Left ventricle myocardium superior (tissue), 1 donor: ENCODE results near the gene TP53TG3D. TPM values are rescaled to one million over a fixed set of nuclear protein-coding genes. Genes with fewer than 3 reads are reported as not detected.
A peak's percentile ranks its signal among the peaks of the same experiment; 100 is the strongest.
"Not testable (repeated sequence)": the region's sequence is repeated elsewhere in the genome, so short reads cannot be mapped to it uniquely, and the experiment has no call there.

Source experiments
- ATAC-seq: fragments of 200-7000 bp; cut with Tn5 transposase; one replicate; pipeline ENCODE4 v1.9.1; 2020; ENCODE audit warnings: mild to moderate bottlenecking, moderate library complexity
- DNase-seq: peaks from one replicate; pipeline ENCODE4 v3.0.0-alpha.2; 2020
- intact Hi-C: fragments of 100-400 bp; cut with micrococcal nuclease; formaldehyde crosslinking; loops from one replicate; pipeline ENCODE4 v1.11.0; 2022
- long read RNA-seq: library from polyadenylated mRNA; unstranded; transcript quantifications from one replicate; pipeline ENCODE4 v2.0.0, GENCODE V29; 2021
- total RNA-seq: library from RNA; stranded (reverse); fragmentation: NEBNext Ultra II Directional; extraction: Animal tissue kit (Norgen Biotek cat#: 25700); gene quantifications from one replicate; pipeline ENCODE4 v1.2.1, GENCODE V29; 2021
- donor health status: DM: no; HTN: yes; CAD: no; lungs with severe emphysema.

The TP53TG3D gene
- 0.40 TPM for total RNA-seq
- long read RNA-seq, partial matches to known transcripts = 0 of 1 reads
- long read RNA-seq, other reads (novel, unspliced or antisense) = 1 of 1 reads

GRCh38 chr16:32252986-32253385 is at the start of gene TP53TG3D:
Gene TP53TG3D, plus strand, starts transcription at chr16:32253286. Its CDS starts 68 bp downstream, at chr16:32253354.
- ATAC-seq, intact Hi-C loops, DNase-seq: not testable (repeated sequence)

- peak; percentile 34 for DNase-seq
- ATAC-seq, intact Hi-C loops: not testable (repeated sequence)
These were observed 421 bp downstream of the TP53TG3D start for GRCh38 chr16:32253507-32253906.

- DNase-seq, intact Hi-C loops: not testable (repeated sequence)
These were observed 8.4 kb downstream of the TP53TG3D start for GRCh38 chr16:32261526-32261925.

GRCh38 chr16:32263552-32263951 is 10.5 kb downstream of the TP53TG3D start:
- intact Hi-C loops, ATAC-seq, DNase-seq: not testable (repeated sequence)

More at GRCh38 chr16:32261526-32261925, 8.4 kb downstream of the TP53TG3D start:
- ATAC-seq = not testable (repeated sequence)

GRCh38 chr16:32281910-32282309 is 28.8 kb downstream of the TP53TG3D start:
- ATAC-seq, DNase-seq, intact Hi-C loops: not testable (repeated sequence)

GRCh38 chr16:32283024-32283423 is 29.9 kb downstream of the TP53TG3D start:
- intact Hi-C loops, ATAC-seq, DNase-seq: not testable (repeated sequence)

- DNase-seq, ATAC-seq, intact Hi-C loops: not testable (repeated sequence)
These were observed 30.9 kb downstream of the TP53TG3D start for GRCh38 chr16:32283917-32284495.

- intact Hi-C loops, ATAC-seq: not testable (repeated sequence)
These were observed 32.0 kb downstream of the TP53TG3D start for GRCh38 chr16:32284800-32285796.

GRCh38 chr16:32286193-32286592 is 33.1 kb downstream of the TP53TG3D start:
- intact Hi-C loops, ATAC-seq: not testable (repeated sequence)
- peak; percentile 12 for DNase-seq

More at GRCh38 chr16:32284800-32285796, 32.0 kb downstream of the TP53TG3D start:
- peak; percentile 17 for DNase-seq

- intact Hi-C loops, DNase-seq: not testable (repeated sequence)
These were observed 34.7 kb downstream of the TP53TG3D start for GRCh38 chr16:32287743-32288142.

GRCh38 chr16:32289197-32289596 is 36.1 kb downstream of the TP53TG3D start:
- ATAC-seq, intact Hi-C loops, DNase-seq: not testable (repeated sequence)

More at GRCh38 chr16:32287743-32288142, 34.7 kb downstream of the TP53TG3D start:
- not testable (repeated sequence) for ATAC-seq

GRCh38 chr16:32302776-32303175 is 49.7 kb downstream of the TP53TG3D start:
- DNase-seq, intact Hi-C loops, ATAC-seq: not testable (repeated sequence)
